HG03439 (cell line): ENCODE measurements around the gene C19orf67.
"Not testable (repeated sequence)": the region's sequence is repeated elsewhere in the genome, so short reads cannot be mapped to it uniquely, and the experiment has no call there.

ENCODE experiments used
- ATAC-seq: cut with Tn5 transposase; IDR thresholded peaks from one replicate; pipeline ENCODE4 v1.9.1; 2021; ENCODE audit warnings: mild to moderate bottlenecking, moderate library complexity; ENCODE audit not compliant: unreplicated experiment

The C19orf67 gene

DNA sequence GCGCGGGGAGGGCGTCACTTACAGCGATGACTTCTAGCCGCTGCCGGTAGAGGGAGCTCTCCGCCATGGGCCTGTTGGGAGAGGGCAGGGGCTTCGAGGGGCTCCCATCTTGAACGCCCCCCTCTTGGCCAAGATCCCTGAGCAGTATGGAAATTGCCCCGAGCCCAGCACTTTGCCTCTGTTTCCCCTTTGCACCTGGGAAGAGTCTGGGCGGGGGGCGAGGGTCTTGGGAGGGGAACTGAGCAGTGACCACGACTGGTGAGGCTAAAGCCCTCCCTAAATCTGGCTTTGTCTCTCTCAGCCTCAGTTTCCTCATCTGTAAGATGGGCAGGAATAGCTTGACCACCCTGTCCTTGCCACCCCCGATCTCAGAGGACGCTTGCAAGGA, 26.5 kb downstream of the C19orf67 start:
- no peak for ATAC-seq

DNA sequence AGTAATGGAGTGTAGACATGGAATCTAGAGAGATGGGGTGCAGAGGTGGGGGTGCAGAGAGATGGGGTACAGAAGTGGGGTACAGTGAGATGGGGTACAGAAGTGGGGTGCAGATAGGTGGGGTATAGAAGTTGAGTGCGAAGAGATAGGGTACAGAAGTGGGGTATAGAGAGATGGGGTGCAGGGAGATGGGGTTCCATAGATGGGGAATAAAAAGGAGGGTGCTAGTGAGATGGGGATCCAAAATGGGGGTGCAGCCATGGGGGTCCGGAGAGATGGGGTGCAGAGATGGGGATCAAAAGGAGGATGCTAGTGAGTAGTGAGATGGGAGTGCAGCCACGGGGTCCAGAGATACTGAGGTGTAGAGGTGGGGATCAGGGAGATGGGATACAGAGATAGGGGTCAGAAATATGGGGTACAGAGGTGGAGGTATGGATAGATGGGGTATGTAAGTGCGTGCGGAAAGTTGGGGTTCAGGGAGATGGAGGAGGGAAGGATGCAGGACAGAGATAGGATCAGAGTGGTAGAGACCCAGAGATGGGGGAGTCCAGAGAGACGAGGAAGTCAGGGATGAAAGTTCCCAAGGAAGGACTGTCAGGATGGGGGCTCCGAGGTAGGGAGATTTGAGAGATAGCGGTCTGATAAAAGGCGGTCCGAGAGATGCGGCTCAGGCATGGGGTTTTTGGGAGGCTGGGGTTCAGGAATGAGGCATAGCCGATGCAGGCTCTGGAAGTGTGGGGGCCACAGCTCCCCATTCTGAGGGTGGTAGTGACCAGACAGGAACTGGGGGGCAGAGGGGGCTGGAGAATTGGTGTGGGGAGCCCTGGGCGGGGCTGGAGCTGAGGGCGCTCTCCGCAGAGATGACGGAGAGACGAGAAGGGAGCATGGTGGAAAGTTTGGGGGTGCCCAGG, 27.1 kb downstream of the C19orf67 start:
- no peak for ATAC-seq

DNA sequence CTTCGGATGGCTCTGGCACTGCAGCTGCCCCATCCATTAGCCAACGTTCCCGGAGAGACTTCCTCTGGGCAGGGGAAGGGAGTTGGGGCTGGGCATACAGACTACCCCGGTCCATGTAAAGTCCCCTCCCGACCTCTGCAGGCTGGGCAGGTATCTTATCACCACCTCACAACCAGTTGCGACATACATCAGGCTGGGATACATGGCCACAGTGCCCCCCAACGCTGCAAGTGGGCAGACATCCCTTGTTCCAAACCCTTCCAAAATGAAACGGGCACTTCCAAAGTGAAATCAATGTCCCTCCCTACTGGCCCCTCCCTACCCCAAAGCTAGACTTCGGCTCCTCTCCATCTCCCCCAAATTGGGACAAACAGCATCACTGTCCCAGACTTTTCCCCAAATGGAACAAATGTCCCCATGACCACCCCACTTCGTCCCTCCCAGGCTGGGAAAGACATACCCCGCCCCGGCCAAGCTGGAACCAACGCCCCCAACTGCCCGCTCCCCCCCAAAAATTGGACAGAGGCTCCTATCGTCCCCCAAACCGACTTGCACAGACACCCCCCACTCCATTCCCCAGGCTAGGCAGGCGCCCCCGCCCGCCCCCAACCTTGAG, 28.7 kb downstream of the C19orf67 start:
- no peak for ATAC-seq

- ATAC-seq, result no peak
These were observed 29.4 kb downstream of the C19orf67 start for GRCh38 chr19:14056069-14056666.

GRCh38 chr19:14055396-14055795, 30.2 kb downstream of the C19orf67 start:
- ATAC-seq, result no peak

DNA sequence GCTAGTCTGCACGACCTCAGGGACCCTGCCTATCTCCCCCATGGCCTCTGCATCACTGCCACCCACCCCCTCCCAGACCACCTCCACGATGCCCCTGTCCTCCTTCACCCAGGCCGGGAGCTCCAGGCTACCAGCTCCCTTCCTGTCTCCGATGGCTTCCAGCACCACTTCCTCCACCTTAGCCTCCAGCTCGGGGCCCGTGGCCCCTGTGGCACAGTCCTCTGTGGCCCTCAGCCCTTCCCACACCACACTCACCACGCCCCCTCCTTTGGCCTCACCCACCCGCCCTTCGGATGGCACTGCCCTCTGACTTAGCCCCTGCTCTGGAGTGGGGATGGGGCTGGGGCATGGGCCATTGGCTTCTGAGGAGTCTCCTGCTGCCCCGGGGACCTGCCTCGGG, 30.9 kb downstream of the C19orf67 start:
- ATAC-seq, result no peak

DNA sequence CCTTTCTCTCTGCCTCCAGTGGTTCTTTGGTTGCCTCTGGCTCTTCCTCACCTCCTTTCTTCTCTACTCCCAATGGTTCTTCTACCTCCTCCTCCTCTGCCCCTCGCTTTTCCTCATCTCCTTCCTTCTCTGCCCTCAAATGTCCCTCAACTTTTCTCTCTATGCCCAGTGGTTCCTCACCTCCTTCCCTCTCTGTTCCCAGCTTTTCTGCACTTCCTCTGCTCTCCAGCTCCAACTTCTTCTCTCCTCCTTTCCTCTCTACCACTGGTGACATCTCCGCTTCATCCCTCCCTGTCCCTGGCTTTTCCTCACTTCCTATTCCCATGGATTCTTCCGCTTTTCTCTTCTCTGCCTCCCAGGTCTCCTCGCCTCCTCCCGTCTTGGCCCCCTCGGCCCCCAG, 31.5 kb downstream of the C19orf67 start:
- no peak for ATAC-seq

GRCh38 chr19:14053500-14053899, 32.1 kb downstream of the C19orf67 start:
- ATAC-seq, result no peak

DNA sequence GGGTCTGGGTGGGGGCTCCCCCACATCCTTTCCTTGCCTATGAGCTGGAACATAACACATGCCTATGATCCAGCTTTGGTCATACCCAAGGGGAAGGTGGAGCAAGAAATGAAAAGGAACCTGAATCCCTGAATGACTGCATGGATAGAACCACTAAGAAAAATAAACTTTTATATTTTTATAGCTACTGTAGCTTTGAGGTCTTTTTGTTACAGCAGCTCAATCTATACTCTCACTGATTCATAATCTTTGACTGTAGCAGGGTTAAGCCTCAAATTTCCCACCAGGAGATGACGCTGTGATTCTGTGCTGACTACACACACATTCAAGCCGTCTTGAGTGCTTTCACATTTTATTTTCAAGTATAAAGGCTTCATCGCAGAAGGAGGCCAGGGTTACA, 32.6 kb downstream of the C19orf67 start:
- ATAC-seq, result no peak

DNA sequence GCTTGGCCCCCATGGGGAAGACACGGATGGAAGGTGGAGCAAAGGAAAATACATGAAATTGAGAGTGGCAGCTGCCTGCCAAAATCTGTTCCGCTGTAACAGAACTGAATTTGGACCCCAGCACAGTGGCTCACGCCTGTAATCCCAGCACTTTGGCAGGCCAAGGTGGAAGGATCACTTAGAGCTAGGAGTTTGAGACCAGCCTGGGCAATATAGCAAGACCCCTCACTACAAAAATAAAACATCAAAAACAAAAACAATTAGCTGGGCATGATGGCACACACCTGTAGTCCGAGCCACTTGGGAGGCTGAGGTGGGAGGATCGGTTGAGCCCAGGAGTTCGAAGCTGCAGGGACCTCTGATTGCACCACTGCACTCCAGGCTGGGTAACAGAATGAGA, 33.1 kb downstream of the C19orf67 start:
- ATAC-seq, result no peak

DNA sequence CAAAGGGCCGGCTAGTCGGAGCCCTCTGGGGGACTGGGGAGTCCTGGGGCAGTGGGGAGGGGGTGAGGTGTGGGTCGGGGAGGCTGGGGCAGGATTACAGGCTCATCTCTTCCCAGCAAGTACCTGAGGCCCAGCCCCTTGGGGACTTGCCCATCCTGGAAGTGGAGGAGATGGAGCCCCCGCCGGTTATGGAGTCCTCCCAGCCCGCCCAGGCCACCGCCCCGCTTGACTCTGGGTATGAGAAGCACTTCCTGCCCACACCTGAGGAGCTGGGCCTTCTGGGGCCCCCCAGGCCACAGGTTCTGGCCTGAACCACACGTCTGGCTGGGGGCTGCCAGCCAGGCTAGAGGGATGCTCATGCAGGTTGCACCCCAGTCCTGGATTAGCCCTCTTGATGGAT, 33.6 kb downstream of the C19orf67 start:
- no peak for ATAC-seq

GRCh38 chr19:14050961-14051360, 34.6 kb downstream of the C19orf67 start:
- ATAC-seq, result not testable (repeated sequence)

DNA sequence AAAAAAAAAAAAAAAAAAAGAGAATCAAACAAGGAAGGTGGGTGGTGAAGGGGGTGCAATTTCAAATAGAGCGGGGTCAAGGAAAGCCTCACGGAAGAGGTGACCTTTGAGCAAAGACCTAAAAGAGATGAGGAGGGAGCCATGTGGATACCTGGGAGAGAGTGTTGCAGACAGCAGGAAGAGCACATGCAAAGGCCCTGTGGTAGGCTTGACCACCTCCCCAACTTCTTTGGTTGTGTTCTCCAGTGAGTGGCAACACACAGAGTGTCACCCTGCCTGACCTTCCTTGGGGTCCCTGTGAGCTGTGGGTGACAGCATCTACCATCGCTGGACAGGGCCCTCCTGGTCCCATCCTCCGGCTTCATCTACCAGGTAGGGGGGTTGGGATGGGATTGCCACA, 35.1 kb downstream of the C19orf67 start:
- no peak for ATAC-seq

DNA sequence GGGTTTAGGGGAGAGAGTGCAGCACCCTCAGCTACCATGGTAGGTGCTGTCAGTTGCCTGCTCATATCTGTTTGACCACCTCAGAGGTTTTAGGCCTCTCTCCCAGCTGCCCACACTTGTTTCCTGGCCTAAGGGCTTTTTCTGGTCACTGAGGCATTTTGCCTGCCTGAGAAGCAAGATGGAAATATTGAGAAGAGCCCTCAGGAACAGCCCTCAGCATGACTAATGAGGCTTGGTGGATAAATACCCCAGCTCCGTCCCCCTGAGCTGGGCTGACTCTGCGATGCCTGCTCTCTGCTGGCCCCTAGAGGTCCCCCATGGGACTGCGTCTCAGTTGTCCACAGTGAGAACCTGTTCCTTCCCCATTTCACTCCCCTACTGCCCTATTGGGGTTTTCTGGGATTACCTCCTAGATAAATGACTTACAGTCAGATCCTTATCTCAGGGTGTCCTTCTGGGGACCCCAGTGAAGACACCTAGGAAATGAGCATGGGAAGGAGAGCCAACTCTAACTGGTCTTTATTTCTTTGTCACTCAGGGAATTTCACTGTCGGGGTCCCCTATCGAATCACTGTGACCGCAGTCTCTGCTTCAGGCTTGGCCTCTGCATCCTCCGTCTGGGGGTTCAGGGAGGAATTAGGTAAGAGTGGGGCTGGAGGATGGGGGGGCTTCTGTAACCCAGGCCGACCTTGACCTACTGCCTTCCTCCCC, 37.0 kb downstream of the C19orf67 start:
- ATAC-seq, result no peak

GRCh38 chr19:14047866-14048265, 37.7 kb downstream of the C19orf67 start:
- ATAC-seq, result not testable (repeated sequence)

DNA sequence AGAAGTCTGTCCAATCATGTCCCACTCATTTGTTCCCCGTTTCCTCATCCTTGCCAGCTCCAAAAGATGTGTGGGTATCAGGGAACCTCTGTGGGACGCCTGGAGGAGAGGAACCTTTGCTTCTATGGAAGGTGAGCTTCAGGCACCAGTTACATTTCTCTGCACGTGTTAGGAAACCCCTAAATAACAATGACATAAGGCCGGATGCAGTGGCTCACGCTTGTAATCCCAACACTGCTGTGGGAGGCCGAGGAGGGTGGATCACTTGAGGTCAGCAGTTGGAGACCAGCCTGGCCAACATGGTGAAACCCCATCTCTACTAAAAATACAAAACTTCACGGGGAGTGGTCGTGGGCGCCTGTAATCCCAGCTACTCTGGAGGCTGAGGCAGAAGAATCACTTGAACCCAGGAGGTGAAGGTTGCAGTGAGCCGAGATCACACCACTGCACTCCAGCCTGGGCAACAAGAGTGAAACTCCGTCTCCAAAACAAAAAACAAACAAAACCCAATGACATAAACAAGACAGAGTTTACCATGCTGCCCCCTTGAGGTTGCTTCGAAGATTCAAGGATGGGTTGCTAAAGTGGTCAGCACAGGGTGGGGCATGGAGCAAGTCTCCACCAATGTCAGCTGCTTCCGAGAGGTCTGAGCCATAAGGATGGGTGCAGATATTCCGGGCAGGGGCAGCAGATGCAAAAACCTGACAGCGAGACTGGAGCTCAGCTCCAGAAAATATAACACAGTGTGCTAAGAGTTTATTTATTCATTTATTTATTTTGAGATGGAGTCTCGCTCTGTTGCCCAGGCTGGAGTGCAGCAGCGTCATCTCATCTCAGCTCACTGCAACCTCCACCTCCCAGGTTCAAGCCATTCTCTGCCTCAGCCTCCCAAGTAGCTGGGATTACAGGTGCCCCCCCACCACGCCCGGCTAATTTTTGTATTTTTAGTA, 42.6 kb downstream of the C19orf67 start:
- not testable (repeated sequence) for ATAC-seq

GRCh38 chr19:14039181-14039580, 46.4 kb downstream of the C19orf67 start:
- no peak for ATAC-seq

DNA sequence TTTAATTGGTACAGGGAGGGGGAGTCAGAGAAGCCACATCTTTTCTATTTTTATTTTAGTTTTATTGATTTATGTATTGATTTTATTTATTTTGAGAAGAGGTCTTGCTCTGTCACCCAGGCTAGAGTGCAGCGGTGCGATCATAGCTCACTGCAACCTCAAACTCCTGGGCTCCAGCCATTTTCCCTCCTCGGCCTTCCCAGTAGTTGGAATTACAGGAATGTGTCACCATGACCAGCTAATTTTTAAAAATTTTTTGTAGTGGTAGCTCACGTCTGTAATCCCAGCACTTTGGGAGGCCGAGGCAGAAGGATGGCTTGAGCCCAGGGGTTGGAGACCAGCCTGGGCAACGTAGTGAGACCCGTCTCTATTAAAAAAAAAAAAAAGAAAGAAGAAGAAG, 49.9 kb downstream of the C19orf67 start:
- ATAC-seq, result no peak

DNA sequence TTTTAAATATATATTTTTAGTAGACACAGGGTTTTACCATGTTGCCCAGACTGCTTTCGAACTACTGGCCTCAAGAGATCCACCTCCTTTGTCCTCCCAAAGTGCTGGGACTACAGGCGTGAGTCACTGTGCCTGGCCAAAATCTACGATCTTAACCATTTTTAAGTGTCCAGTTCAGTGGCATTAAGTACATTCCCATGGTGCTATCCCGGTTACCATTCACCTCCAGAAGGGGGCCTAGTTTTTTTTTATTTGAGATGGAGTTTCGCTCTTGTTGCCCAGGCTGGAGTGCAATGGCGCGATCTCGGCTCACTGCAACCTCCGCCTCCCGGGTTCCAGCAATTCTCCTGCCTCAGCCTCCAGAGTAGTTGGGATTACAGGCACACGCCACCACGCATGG, 50.4 kb downstream of the C19orf67 start:
- ATAC-seq, result not testable (repeated sequence)

GRCh38 chr19:14033946-14034345, 51.6 kb downstream of the C19orf67 start:
- ATAC-seq, result no peak
